Neural crest cell (in vitro differentiated cells): ENCODE results near the gene VPS37B. TPM values are rescaled to one million over a fixed set of nuclear protein-coding genes. Genes with fewer than 3 reads are reported as not detected.

Source experiments
- DNase-seq: peaks from one replicate; pipeline ENCODE4 v3.0.0; 2021; ENCODE audit warnings: low read depth, mixed read lengths, low spot score
- H3K27ac Mint-ChIP-seq: one replicate; pipeline ENCODE4 v1.8.0; 2021; ENCODE audit warnings: mild to moderate bottlenecking, mixed read lengths; ENCODE audit not compliant: unreplicated experiment
- H3K27me3 Mint-ChIP-seq: 2 replicates; pipeline ENCODE4 v1.8.0; 2021; ENCODE audit warnings: low read depth, mild to moderate bottlenecking, mixed read lengths
- H3K36me3 Mint-ChIP-seq: 2 replicates; pipeline ENCODE4 v1.8.0; 2021; ENCODE audit warnings: low read depth, mild to moderate bottlenecking, mixed read lengths
- H3K4me1 Mint-ChIP-seq: 2 replicates; pipeline ENCODE4 v1.8.0; 2021; ENCODE audit warnings: mixed read lengths
- H3K4me3 Mint-ChIP-seq: one replicate; pipeline ENCODE4 v1.8.0; 2021; ENCODE audit warnings: mild to moderate bottlenecking, mixed read lengths
- H3K9me3 Mint-ChIP-seq: 2 replicates; pipeline ENCODE4 v1.8.0; 2021; ENCODE audit warnings: mixed read lengths
- CTCF ChIP-seq: fragments of 200-600 bp; sonication (generic); conservative IDR thresholded peaks from 2 replicates; pipeline ENCODE4 v1.5.0; 2021; ENCODE audit warnings: antibody characterized with exemption, mild to moderate bottlenecking
- total RNA-seq: library from RNA; stranded (reverse); gene quantifications from 2 replicates; pipeline ENCODE4 v1.2.1, GENCODE V29; 2021

Gene VPS37B
- total RNA-seq, 1 donor from 2014 or later = 41.5 TPM

DNA sequence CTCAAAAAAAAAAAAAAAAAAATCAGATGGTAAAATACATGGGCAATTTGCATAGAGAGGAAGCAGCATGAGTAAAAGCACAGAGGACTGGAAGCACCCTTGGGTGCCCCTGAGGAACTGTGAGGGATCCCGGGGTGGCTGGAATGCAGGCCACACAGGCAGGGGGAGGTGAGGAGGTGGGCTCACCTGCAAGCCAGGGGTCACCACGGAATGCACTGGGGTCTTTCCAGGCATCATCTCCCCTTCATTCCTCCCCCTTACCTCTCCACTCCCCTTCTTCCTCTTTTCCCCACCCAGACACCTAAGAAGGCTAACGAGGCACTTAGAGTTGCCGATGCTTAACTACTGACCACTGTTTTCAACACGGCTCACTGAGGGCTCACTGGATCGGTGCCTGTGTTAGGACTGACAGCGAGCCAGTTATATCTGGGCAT lies 75.1 kb downstream of the VPS37B start:
- Mint-ChIP-seq H3K4me3 (no peak overlapping the region), H3K27ac (no peak overlapping the region), H3K4me1 (no peaks in the 10 kb centered on the region), H3K36me3 (no peaks in the 10 kb centered on the region), H3K9me3 (no peaks in the 10 kb centered on the region), H3K27me3 (no peaks in the 10 kb centered on the region)
- DNase-seq = no peak
- TF ChIP-seq CTCF = no peak

- no peak for TF ChIP-seq CTCF
- Mint-ChIP-seq H3K27ac (no peak overlapping the region), H3K4me3 (no peak overlapping the region), H3K36me3 (no peaks in the 10 kb centered on the region), H3K27me3 (no peaks in the 10 kb centered on the region), H3K9me3 (no peaks in the 10 kb centered on the region), H3K4me1 (no peaks in the 10 kb centered on the region)
- no peak for DNase-seq
Measured at GRCh38 chr12:122820138-122820537, 75.8 kb downstream of the VPS37B start.

DNA sequence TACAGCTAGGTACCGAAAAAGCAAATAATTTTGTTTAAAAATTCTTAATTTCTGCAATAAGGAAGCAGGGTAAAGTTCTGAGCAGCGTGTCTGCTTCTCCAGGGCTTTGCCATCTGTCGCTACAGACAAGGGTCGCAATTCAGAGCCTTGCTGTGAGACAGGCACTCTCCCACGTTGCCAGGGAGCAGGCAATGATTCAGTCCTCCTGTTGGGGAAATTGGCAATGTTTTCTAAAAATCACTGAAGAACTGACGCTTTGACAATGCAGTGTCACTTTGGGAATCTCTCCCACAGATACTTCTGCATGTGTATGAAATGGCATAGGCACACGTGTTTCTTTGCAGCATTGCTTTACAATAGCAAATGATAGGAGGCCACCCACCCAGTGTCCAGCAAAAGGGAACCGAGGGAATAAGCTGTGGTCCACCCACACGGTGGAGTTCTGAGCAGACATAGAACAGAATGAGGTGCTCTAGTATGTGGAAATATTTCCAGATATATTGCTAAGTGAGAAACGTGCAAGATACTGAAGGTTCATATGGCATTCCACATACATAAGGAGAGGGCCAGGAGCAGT lies 76.6 kb downstream of the VPS37B start:
- Mint-ChIP-seq H3K9me3 (no peaks in the 10 kb centered on the region), H3K4me3 (no peak overlapping the region), H3K27me3 (no peaks in the 10 kb centered on the region), H3K4me1 (no peaks in the 10 kb centered on the region), H3K36me3 (no peaks in the 10 kb centered on the region), H3K27ac (no peak overlapping the region)
- TF ChIP-seq CTCF = no peak
- DNase-seq = no peak

Other genes with a start within 250 kb of the VPS37B start
- gene HCAR2, start 192.8 kb downstream of the VPS37B start, total RNA-seq = not detected in 2 replicates
- gene HCAR3, start 179.3 kb downstream of the VPS37B start, total RNA-seq = not detected in 2 replicates
- not detected in 2 replicates for gene HCAR1, start 165.3 kb downstream of the VPS37B start, total RNA-seq
- gene DENR, start 143.3 kb downstream of the VPS37B start, total RNA-seq = 67.0 and 72.5 TPM in 2 replicates
- 0.96 and 1.5 TPM in 2 replicates for gene CCDC62, start 121.6 kb downstream of the VPS37B start, total RNA-seq
- 20.7 and 23.2 TPM in 2 replicates for gene HIP1R, start 60.7 kb downstream of the VPS37B start, total RNA-seq
- 14.2 and 16.3 TPM in 2 replicates for gene ABCB9, start 70.3 kb upstream of the VPS37B start, total RNA-seq
- 17.2 and 18.1 TPM in 2 replicates for gene OGFOD2, start 79.1 kb upstream of the VPS37B start, total RNA-seq
- 173 and 180 TPM in 2 replicates for gene ARL6IP4, start 84.6 kb upstream of the VPS37B start, total RNA-seq